Ammon's horn (tissue), 1 donor: ENCODE results near the gene CCNI2.
"Not testable (repeated sequence)": the region's sequence is repeated elsewhere in the genome, so short reads cannot be mapped to it uniquely, and the experiment has no call there.

Experiments used
- DNase-seq: peaks from one replicate; pipeline ENCODE4 v3.0.0-alpha.2; 2016; ENCODE audit warnings: low spot score

Gene CCNI2

DNA sequence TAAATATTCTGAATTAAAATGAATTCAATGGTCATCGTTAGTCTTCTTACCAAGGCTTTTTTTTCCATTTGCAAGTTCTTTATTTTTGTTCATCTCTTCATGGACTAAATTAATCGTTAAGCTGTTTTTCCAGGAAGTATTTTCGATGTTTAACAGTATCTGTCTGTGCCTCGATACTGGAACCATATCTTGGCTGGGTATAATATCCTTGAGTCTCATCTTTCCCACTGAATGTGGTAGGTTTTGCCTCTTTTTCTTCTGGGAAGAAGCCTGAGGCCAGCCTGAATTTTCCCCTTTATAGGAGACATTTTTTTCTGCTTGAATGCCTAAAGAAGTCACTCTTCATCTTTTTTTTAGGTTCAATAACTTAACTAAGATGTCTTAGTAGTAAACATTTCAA is 33.8 kb downstream of the CCNI2 start:
- DNase-seq: no peak

DNA sequence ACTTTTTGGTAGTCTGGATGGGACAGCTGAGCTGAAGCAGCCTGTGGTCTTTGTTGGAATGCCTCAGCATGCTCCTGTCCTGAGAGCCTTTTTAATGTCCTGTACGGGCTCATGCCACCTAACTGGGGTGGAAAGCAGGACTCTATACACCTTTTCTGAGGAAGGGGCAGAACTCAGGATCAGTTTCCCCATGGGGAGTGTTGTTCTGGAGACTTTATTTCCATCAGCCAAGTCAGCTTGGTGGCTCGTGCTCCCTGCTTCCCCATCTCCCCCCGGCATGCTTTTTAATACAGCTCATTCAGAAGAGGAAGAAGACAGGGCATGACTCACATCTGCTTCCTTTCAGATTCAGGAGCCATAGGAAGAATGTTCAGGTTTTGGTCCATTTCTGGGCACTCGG is 34.9 kb downstream of the CCNI2 start:
- DNase-seq: peak; percentile 72

DNA sequence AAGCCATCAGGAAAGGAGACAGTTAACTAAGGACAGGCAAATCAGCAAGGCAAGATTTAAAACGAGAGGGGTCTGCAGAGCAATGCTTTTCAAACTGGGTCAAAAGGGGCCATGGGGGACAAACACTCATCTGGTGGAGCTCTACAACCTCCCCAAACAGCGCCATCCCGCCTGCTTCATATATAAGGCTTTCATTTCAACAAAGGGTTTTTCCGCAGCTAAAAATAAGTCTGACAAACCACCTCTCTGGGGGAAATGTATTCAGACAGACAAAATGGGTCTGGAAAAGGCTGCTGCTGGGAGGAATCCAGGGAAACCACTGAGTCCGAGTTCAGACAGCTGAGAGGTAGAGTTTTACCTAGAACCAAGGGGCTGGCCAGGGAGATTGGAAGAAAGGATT is 38.1 kb downstream of the CCNI2 start:
- no peak for DNase-seq

GRCh38 chr5:132785864-132786263 is 38.6 kb downstream of the CCNI2 start:
- no peak for DNase-seq

- no peak for DNase-seq
These were observed 39.9 kb downstream of the CCNI2 start for GRCh38 chr5:132787076-132787475.

GRCh38 chr5:132788508-132788907 is 41.3 kb downstream of the CCNI2 start:
- DNase-seq: no peak

DNA sequence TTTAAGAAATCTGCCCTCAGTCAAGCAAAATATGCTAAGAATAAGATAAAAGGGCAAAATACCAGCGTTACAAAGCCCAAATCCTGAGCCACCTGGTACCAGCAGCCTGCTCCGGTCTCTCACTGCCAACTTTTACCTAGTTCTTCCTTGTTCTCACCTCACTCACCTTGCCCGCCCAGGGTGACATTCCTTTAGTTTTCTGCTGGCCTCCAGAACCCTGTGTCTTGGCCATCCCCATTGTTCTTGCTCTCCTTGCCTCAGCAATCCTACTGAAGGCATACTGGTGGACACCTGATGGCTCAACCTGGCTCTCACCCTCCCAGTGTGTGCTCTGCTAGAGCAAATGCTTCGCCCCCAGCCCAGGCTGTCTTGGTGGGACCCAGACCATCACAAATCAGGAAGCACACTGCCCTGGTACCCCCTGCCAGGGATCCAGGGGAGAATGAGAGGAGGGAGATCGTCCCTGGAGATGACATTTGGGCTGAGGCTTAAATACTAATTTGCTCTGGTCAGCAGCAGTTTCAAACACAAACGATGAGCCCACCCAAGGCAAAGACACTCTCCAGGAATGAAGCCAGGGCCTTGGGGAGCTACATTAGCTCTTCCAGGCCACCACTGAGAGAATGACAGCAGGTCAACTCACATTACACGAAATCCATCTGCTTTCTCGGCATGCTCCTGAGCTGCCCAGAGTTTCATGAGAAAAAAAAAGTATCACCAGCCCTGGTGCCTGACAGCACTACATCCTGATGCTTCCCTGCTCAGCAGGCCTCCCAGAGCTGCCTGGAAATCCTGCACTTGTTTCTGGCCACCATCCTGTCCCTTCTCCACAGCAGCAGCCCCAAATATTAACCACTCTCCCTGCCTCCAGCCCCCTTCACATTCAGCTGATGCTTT is 42.0 kb downstream of the CCNI2 start:
- no peak for DNase-seq

DNA sequence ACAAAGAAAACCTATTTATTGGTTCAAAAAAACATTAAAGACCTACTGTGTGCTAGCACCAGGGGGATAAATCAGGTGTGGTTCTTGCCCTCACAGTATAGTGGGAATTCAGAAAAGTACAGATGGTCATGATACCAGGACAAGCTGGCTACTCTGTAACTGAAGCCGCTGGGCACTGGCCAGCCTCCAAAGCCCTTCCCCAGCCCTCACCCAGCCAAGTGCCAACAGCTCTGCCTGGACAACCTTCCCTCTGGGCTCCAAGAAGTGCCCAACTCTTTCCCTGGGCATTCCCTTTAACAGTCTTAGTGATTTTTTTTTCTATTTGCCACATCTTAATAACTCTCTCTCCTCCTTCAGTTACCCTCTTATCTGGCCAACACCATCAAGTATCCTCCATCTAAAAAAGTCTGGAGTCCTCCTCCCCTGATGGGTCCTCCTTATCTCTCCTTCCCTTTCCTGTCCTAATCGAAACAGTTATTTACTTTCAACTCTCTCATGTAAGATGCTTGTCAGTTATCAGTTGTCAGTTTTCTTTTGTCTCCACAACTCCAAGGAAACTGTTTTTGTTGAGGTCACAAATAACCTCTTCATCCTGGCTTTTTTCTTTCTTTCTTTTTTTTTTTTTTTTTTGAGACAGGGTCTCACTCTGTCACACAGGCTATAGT is 43.1 kb downstream of the CCNI2 start:
- no peak for DNase-seq

GRCh38 chr5:132791026-132791425 is 43.8 kb downstream of the CCNI2 start:
- DNase-seq: no peak

DNA sequence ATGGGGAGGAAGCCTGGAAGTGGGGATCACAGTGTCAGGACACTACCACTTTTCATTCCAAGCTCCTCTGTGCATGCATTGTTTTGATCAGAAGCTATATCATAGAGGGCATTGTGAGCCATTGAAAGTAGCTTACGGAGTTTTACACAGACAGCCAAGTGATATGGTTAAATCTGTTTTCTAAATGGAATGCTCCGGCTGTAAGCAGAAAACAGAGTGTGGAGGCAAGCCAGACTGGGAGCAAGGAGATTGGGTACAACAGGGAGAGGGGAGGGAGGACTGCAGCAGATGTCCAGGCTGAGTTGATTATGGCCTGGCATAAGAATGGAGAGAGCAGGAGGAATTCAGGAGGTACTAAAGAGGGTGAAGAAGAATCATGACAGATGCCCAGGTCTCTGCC is 50.4 kb downstream of the CCNI2 start:
- DNase-seq: peak; percentile 90

- DNase-seq: no peak
These were observed 52.2 kb downstream of the CCNI2 start for GRCh38 chr5:132799392-132799791.

GRCh38 chr5:132800545-132800944 is 53.3 kb downstream of the CCNI2 start:
- DNase-seq: peak; percentile 91

- DNase-seq: no peak
These were observed 54.9 kb downstream of the CCNI2 start for GRCh38 chr5:132802044-132802684.

- DNase-seq: not testable (repeated sequence)
These were observed 55.5 kb downstream of the CCNI2 start for GRCh38 chr5:132802685-132803066.
